A673 (cell line): ENCODE data around the gene MFNG.

Experiments used
- CTCF ChIP-seq: fragments of 300-800, 200-600 bp; sonication (generic); conservative IDR thresholded peaks from 2 replicates; pipeline ENCODE4 v1.5.1; 2017; ENCODE audit warnings: low read depth, mild to moderate bottlenecking, antibody characterized with exemption, low read length, moderate library complexity, mixed read lengths
- EZH2 ChIP-seq: fragments of 200-600 bp; sonication (generic); IDR thresholded peaks from 2 replicates; pipeline ENCODE4 v1.6.1; 2017; ENCODE audit warnings: borderline replicate concordance, low read depth, mild to moderate bottlenecking, mixed read lengths, antibody characterized with exemption, low read length; ENCODE audit not compliant: poor library complexity, severe bottlenecking

- TF ChIP-seq CTCF = no peak
- no peak for TF ChIP-seq EZH2
Observed at GRCh38 chr22:37467391-37467955, 18.7 kb downstream of the MFNG start.
